Vagina (tissue), 2 donors: Measurements from ENCODE around the gene EML6. TPM values are rescaled to one million over a fixed set of nuclear protein-coding genes. Genes with fewer than 3 reads are reported as not detected.

Source experiments
- DNase-seq, 2 donors: peaks; one replicate each; pipeline ENCODE4 v3.0.0-alpha.2; 2017; ENCODE audit errors: extremely low spot score in 2 of 2
- H3K27ac ChIP-seq: fragments of 200-600 bp; sonication (generic); one replicate; pipeline ENCODE4 v1.5.1; 2019
- H3K27me3 ChIP-seq: fragments of 200-600 bp; sonication (generic); one replicate; pipeline ENCODE4 v1.5.1; 2019
- H3K36me3 ChIP-seq, 2 donors: fragments of 200-600 bp; sonication (generic); one replicate each; pipeline ENCODE4 v1.5.1; 2017 to 2019
- H3K4me1 ChIP-seq: fragments of 200-600 bp; sonication (generic); one replicate; pipeline ENCODE4 v1.5.1; 2019
- H3K4me3 ChIP-seq, 2 donors: fragments of 200-600 bp; sonication (generic); 1 replicate in 1 of 2; 2 replicates in 1 of 2; pipeline ENCODE4 v1.5.1; 2016 to 2019
- H3K9me3 ChIP-seq: fragments of 200-600 bp; sonication (generic); one replicate; pipeline ENCODE4 v1.5.1; 2019
- CTCF ChIP-seq, 3 experiments: fragments of 450-650 bp in 2 of 3; fragments of 200-600 bp in 1 of 3; sonication (generic) in 1 of 3; IDR thresholded peaks; one replicate each; pipeline ENCODE4 v1.5.1; 2017 to 2019; ENCODE audit warnings: antibody characterized with exemption in 3 of 3, mild to moderate bottlenecking in 2 of 3, moderate library complexity in 2 of 3
- POLR2A ChIP-seq, 2 donors: fragments of 450-650 bp; IDR thresholded peaks; one replicate each; pipeline ENCODE4 v1.6.1; 2017; ENCODE audit warnings: antibody characterized with exemption in 2 of 2, mild to moderate bottlenecking in 2 of 2, moderate library complexity in 2 of 2
- POLR2AphosphoS5 ChIP-seq, 2 donors: sonication (generic); formaldehyde crosslinking; IDR thresholded peaks; one replicate each; pipeline ENCODE4 v1.9.0; 2017; ENCODE audit warnings: antibody characterized with exemption in 2 of 2, mild to moderate bottlenecking in 2 of 2, low read depth in 1 of 2; ENCODE audit not compliant: insufficient read depth in 1 of 2
- intact Hi-C: fragments of 100-400 bp; cut with DNase I; formaldehyde crosslinking; loops from one replicate; pipeline ENCODE4 v1.15.1; 2023
- total RNA-seq: library from RNA; depleted of rRNA; stranded (reverse); fragments of >200 nt; gene quantifications from one replicate; pipeline ENCODE4 v1.2.3, GENCODE V29; 2016

Gene EML6
- total RNA-seq, 1 donor from 2014 or later: 1.7 TPM

DNA sequence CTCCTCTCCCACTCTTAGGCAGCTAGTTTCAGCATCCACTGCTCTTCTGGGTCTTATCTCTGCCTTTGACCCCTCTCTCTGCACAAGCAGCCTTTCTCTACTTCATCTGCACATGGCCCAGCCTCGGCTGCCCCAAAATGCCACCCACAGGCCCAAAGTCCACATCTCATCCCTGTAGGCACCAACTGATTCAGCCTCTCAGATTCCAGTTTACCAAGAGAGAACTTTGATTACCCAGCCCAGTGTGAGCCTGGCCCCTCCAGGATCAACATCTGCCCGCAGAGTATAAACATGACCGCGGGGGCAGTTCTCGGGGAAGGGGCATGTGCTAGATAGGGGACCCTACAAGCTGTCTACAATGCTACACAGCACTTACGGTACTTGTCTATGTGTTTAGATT, 185.1 kb downstream of the EML6 start:
- no peak overlapping the region for H3K27ac ChIP-seq
- no peaks in the 10 kb centered on the region for H3K9me3 ChIP-seq
- H3K27me3 ChIP-seq: no peaks in the 10 kb centered on the region
- no peak overlapping the region for H3K4me3 ChIP-seq
- intact Hi-C loops: no loop called here
- no peak for DNase-seq
- TF ChIP-seq CTCF (IDR thresholded peaks at IDR 0.05): no peak
- TF ChIP-seq POLR2A (IDR thresholded peaks at IDR 0.05): no peak
- TF ChIP-seq POLR2AphosphoS5 (IDR thresholded peaks at IDR 0.05; ENCODE audit: insufficient read depth in 1 of 2, low read depth in 1 of 2): no peak
- H3K4me1 ChIP-seq: peaks cover 14% of the 10 kb centered on the region
- H3K36me3 ChIP-seq: no peaks in the 10 kb centered on the region

DNA sequence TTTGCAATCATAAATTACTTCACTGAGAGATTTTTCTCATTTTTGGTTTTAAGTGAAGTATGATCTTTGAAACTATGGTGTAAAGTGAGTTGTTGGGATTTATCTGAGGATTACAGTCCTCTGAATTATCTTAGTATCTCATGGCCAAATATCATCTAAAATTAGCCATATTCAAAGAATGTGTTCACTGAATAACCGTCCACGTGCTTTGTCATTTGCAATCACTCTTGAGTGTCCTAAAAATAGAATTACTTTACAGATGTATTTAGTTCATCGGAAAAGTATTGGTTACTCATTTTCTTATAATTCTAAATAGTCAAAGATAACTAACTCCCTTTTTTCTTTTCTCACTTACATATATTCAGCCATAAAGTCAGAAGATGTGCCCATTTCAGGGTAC, 185.5 kb downstream of the EML6 start:
- TF ChIP-seq CTCF (IDR thresholded peaks at IDR 0.05) (no peak), POLR2AphosphoS5 (IDR thresholded peaks at IDR 0.05; ENCODE audit: insufficient read depth in 1 of 2, low read depth in 1 of 2) (no peak), POLR2A (IDR thresholded peaks at IDR 0.05) (no peak)
- H3K27ac ChIP-seq: no peak overlapping the region

GRCh38 chr2:54912305-54912704, 188.8 kb downstream of the EML6 start:
- H3K9me3 ChIP-seq: no peaks in the 10 kb centered on the region
- no peaks in the 10 kb centered on the region for H3K36me3 ChIP-seq
- H3K27me3 ChIP-seq: no peaks in the 10 kb centered on the region
- DNase-seq: no peak
- H3K4me1 ChIP-seq: no peaks in the 10 kb centered on the region
- no peak overlapping the region for H3K27ac ChIP-seq
- TF ChIP-seq POLR2A (IDR thresholded peaks at IDR 0.05): no peak
- TF ChIP-seq CTCF (IDR thresholded peaks at IDR 0.05): no peak
- no peak for TF ChIP-seq POLR2AphosphoS5 (IDR thresholded peaks at IDR 0.05; ENCODE audit: insufficient read depth in 1 of 2, low read depth in 1 of 2)
- no peak overlapping the region for H3K4me3 ChIP-seq
- intact Hi-C loops: loop anchor here (10.0 kb wide), 1 partner anchor 122 kb away; no protein-coding TSS in a partner anchor

More for the DNA sequence above, 185.5 kb downstream of the EML6 start:
- no peak overlapping the region for H3K4me3 ChIP-seq
- no peaks in the 10 kb centered on the region for H3K9me3 ChIP-seq
- intact Hi-C loops: no loop called here
- no peaks in the 10 kb centered on the region for H3K36me3 ChIP-seq
- H3K4me1 ChIP-seq: peaks cover 10% of the 10 kb centered on the region
- DNase-seq: no peak
- no peaks in the 10 kb centered on the region for H3K27me3 ChIP-seq

DNA sequence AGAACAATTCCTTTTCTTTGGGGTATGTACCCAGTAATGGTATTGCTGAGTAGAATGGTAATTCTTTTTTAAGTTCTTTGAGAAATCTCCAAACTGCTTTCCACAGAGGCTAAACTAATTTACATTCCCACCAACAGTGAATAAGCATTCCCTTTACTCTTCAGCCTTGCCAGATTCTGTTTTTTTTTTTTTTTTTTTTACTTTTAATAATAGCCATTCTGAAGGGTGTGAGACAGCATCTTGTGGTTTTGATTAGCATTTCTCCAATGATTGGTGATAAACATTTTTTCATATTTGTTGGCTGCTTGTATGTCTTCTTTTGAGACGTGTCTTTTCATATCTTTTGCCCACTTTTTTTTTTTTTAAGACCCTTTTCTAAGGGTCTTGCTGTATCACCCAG, 189.4 kb downstream of the EML6 start:
- no peak overlapping the region for H3K27ac ChIP-seq
- intact Hi-C loops: loop anchor here (10.0 kb wide), 1 partner anchor 122 kb away; no protein-coding TSS in a partner anchor
- no peaks in the 10 kb centered on the region for H3K36me3 ChIP-seq
- DNase-seq: no peak
- no peaks in the 10 kb centered on the region for H3K9me3 ChIP-seq
- no peaks in the 10 kb centered on the region for H3K4me1 ChIP-seq
- H3K27me3 ChIP-seq: no peaks in the 10 kb centered on the region
- no peak for TF ChIP-seq POLR2A (IDR thresholded peaks at IDR 0.05)
- no peak overlapping the region for H3K4me3 ChIP-seq

DNA sequence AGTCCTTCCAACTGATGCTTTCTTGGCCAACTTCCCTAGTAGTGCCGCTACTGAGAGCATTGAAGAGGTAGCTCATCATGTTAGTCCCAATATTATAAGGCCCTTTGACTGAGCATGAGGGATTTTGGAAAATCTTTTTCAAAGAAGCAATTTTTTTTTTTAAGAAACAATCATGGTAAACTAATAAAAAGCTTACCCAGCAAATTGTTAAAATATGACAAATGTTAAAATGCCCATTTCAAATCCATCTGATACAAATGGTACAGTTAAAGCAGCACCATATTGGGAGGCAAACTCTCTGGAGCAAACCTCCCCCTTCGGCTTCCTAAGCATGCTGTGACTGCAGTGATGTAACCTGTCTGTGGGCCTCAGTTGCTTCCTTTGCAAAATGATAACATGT, 191.2 kb downstream of the EML6 start:
- no peak overlapping the region for H3K4me3 ChIP-seq
- H3K9me3 ChIP-seq: no peaks in the 10 kb centered on the region
- H3K4me1 ChIP-seq: no peaks in the 10 kb centered on the region
- no peak for TF ChIP-seq POLR2AphosphoS5 (IDR thresholded peaks at IDR 0.05; ENCODE audit: insufficient read depth in 1 of 2, low read depth in 1 of 2)
- no peak for TF ChIP-seq CTCF (IDR thresholded peaks at IDR 0.05)
- TF ChIP-seq POLR2A (IDR thresholded peaks at IDR 0.05): no peak
- H3K27ac ChIP-seq: no peak overlapping the region
- DNase-seq: no peak
- intact Hi-C loops: loop anchor here (10.0 kb wide), 1 partner anchor 120 kb away; no protein-coding TSS in a partner anchor
- no peaks in the 10 kb centered on the region for H3K27me3 ChIP-seq
- H3K36me3 ChIP-seq: no peaks in the 10 kb centered on the region
